Esophagus muscularis mucosa (tissue), 4 donors: ENCODE measurements around the gene ITFG1. TPM values are rescaled to one million over a fixed set of nuclear protein-coding genes. Genes with fewer than 3 reads are reported as not detected.

Source experiments
- DNase-seq: peaks from one replicate; pipeline ENCODE4 v3.0.0-alpha.2; 2017; ENCODE audit errors: extremely low spot score
- H3K27ac ChIP-seq, 4 donors: fragments of 200-600 bp; sonication (generic); replicated peaks in 1 of 4; 1 replicate in 3 of 4; 2 replicates in 1 of 4; pipeline ENCODE4 v1.5.1; 2016 to 2019; ENCODE audit warnings: mild to moderate bottlenecking in 1 of 4
- H3K27me3 ChIP-seq, 4 donors: fragments of 200-600 bp; sonication (generic); one replicate each; pipeline versions ENCODE4 v1.5.1 to v1.6.0; 2016 to 2019
- H3K36me3 ChIP-seq, 4 donors: fragments of 200-600 bp; sonication (generic); one replicate each; pipeline ENCODE4 v1.5.1; 2016 to 2019
- H3K4me1 ChIP-seq, 4 donors: fragments of 200-600 bp; sonication (generic); one replicate each; pipeline ENCODE4 v1.5.1; 2016 to 2019
- H3K4me3 ChIP-seq, 4 donors: fragments of 200-600 bp; sonication (generic); 1 replicate in 2 of 4; 2 replicates in 2 of 4; pipeline ENCODE4 v1.5.1; 2016 to 2019; ENCODE audit warnings: mild to moderate bottlenecking in 4 of 4, moderate library complexity in 1 of 4
- H3K9me3 ChIP-seq, 4 donors: fragments of 200-600 bp; sonication (generic); 1 replicate in 3 of 4; 2 replicates in 1 of 4; pipeline ENCODE4 v1.5.1; 2016 to 2019
- CTCF ChIP-seq, 3 experiments: fragments of 200-600 bp in 2 of 3; fragments of 450-650 bp in 1 of 3; sonication (generic) in 2 of 3; IDR thresholded peaks; one replicate each; pipeline ENCODE4 v1.5.1; 2017 to 2019; ENCODE audit warnings: antibody characterized with exemption in 3 of 3, mild to moderate bottlenecking in 2 of 3, moderate library complexity in 1 of 3
- EP300 ChIP-seq: sonication (generic); formaldehyde crosslinking; IDR thresholded peaks from one replicate; pipeline ENCODE4 v1.6.1; 2017; ENCODE audit warnings: antibody characterized with exemption
- POLR2A ChIP-seq: fragments of 450-650 bp; IDR thresholded peaks from one replicate; pipeline ENCODE4 v1.6.1; 2017; ENCODE audit warnings: antibody characterized with exemption, moderate library complexity, mild to moderate bottlenecking, low read depth
- POLR2AphosphoS5 ChIP-seq, 2 donors: sonication (generic); formaldehyde crosslinking; IDR thresholded peaks; one replicate each; pipeline ENCODE4 v1.6.1; 2017; ENCODE audit warnings: antibody characterized with exemption in 2 of 2
- WGBS: methylation state at CpG from one replicate; pipeline ENCODE4 v1.1.5; 2018; 5-methylcytosine and 5-hydroxymethylcytosine counted together
- intact Hi-C: fragments of 100-400 bp; cut with DNase I; formaldehyde crosslinking; loops from one replicate; pipeline ENCODE4 v1.15.1; 2023
- total RNA-seq, 4 donors: library from RNA; depleted of rRNA; stranded (reverse); fragments of >200 nt; gene quantifications; one replicate each; pipeline versions ENCODE4 v1.1.0 to v1.2.1, GENCODE V29; 2016

Gene ITFG1
- total RNA-seq, 4 donors from 2014 or later: 32.2 to 44.4 (median 41.7) TPM

GRCh38 chr16:47241061-47241460 is 219.8 kb downstream of the ITFG1 start:
- H3K4me3 ChIP-seq: no peak overlapping the region
- intact Hi-C loops: no loop called here

GRCh38 chr16:47236716-47237115 is 224.1 kb downstream of the ITFG1 start:
- Histone ChIP-seq H3K27ac (no peak overlapping the region), H3K4me1 (no peaks in the 10 kb centered on the region), H3K4me3 (no peak overlapping the region), H3K9me3 (no peaks in the 10 kb centered on the region), H3K27me3 (no peaks in the 10 kb centered on the region), H3K36me3 (peaks cover 0 to 13% (median 4%) of the 10 kb centered on the region in 4 donors)
- DNase-seq: no peak
- intact Hi-C loops: no loop called here
- WGBS: 87% methylated on average over 6 of the region's 6 CpGs
- no peak for TF ChIP-seq POLR2A
- TF ChIP-seq POLR2AphosphoS5 (IDR thresholded peaks at IDR 0.05): no peak
- no peak for TF ChIP-seq EP300
- TF ChIP-seq CTCF (IDR thresholded peaks at IDR 0.05): no peak

More at GRCh38 chr16:47241061-47241460, 219.8 kb downstream of the ITFG1 start:
- no peaks in the 10 kb centered on the region for H3K9me3 ChIP-seq
- peaks cover 0 to 11% (median 4%) of the 10 kb centered on the region in 4 donors for H3K36me3 ChIP-seq
- no peak for TF ChIP-seq POLR2A
- no peak for TF ChIP-seq CTCF (IDR thresholded peaks at IDR 0.05)
- TF ChIP-seq EP300: no peak
- TF ChIP-seq POLR2AphosphoS5 (IDR thresholded peaks at IDR 0.05): no peak
- no peak overlapping the region for H3K27ac ChIP-seq
- no peak for DNase-seq
- no peaks in the 10 kb centered on the region for H3K27me3 ChIP-seq
- no peaks in the 10 kb centered on the region for H3K4me1 ChIP-seq

GRCh38 chr16:47230296-47230695 is 230.6 kb downstream of the ITFG1 start:
- TF ChIP-seq POLR2A (no peak), CTCF (IDR thresholded peaks at IDR 0.05) (no peak), EP300 (no peak), POLR2AphosphoS5 (IDR thresholded peaks at IDR 0.05) (no peak)
- DNase-seq: no peak
- Histone ChIP-seq H3K4me1 (no peaks in the 10 kb centered on the region), H3K36me3 (peaks cover 0 to 28% (median 3%) of the 10 kb centered on the region in 4 donors), H3K4me3 (no peak overlapping the region), H3K27ac (no peak overlapping the region), H3K9me3 (no peaks in the 10 kb centered on the region), H3K27me3 (no peaks in the 10 kb centered on the region)
- intact Hi-C loops: no loop called here
- WGBS: 92% methylated on average over 6 of the region's 6 CpGs

GRCh38 chr16:47229053-47230050 is 231.5 kb downstream of the ITFG1 start:
- H3K4me1 ChIP-seq: no peaks in the 10 kb centered on the region
- WGBS: 81% methylated on average over 7 of the region's 7 CpGs
- peaks cover 0 to 4% (median 0%) of the 10 kb centered on the region in 4 donors for H3K9me3 ChIP-seq
- no peaks in the 10 kb centered on the region for H3K27me3 ChIP-seq
- peaks cover 0 to 28% (median 3%) of the 10 kb centered on the region in 4 donors for H3K36me3 ChIP-seq
- no peak for DNase-seq
- H3K4me3 ChIP-seq: no peak overlapping the region
- intact Hi-C loops: no loop called here
- TF ChIP-seq EP300 (no peak), POLR2AphosphoS5 (IDR thresholded peaks at IDR 0.05) (no peak), CTCF (IDR thresholded peaks at IDR 0.05) (no peak), POLR2A (no peak)
- H3K27ac ChIP-seq: no peak overlapping the region
